Keratinocyte (primary cell): ENCODE data around the gene PAFAH1B2. TPM values are rescaled to one million over a fixed set of nuclear protein-coding genes. Genes with fewer than 3 reads are reported as not detected.

Experiments
- DNase-seq: peaks from one replicate; pipeline ENCODE4 v3.0.0-alpha.2; 2011; ENCODE audit warnings: low read depth, missing footprints, low spot score
- FAIRE-seq: peaks from 2 replicates; lab custom pipeline; 2011; peaks lifted over from hg19 to GRCh38; lab: Jason Lieb, UNC
- H2AFZ ChIP-seq: 2 replicates; pipeline ENCODE4 v1.6.0; 2012; ENCODE audit warnings: low read length, control low read depth, inconsistent platforms; ENCODE audit not compliant: control insufficient read depth
- H3K27ac ChIP-seq: 2 replicates; pipeline ENCODE4 v1.5.1; 2011; ENCODE audit warnings: low read length; ENCODE audit not compliant: control insufficient read depth, insufficient read depth
- H3K27me3 ChIP-seq: 3 replicates; pipeline ENCODE4 v1.6.0; 2011; ENCODE audit warnings: low read length; ENCODE audit not compliant: control insufficient read depth, insufficient read depth; ENCODE audit errors: extremely low read depth
- H3K36me3 ChIP-seq, 2 experiments: 2 replicates in 1 of 2; 3 replicates in 1 of 2; pipeline ENCODE4 v1.5.1; 2011; ENCODE audit warnings: low read length in 2 of 2, mild to moderate bottlenecking in 1 of 2; ENCODE audit not compliant: control insufficient read depth in 2 of 2, insufficient read depth in 2 of 2; ENCODE audit errors: extremely low read depth in 1 of 2
- H3K4me1 ChIP-seq: 3 replicates; pipeline ENCODE4 v1.5.1; 2011; ENCODE audit warnings: low read length; ENCODE audit not compliant: control insufficient read depth, insufficient read depth; ENCODE audit errors: extremely low read depth
- H3K4me2 ChIP-seq: 3 replicates; pipeline ENCODE4 v1.6.0; 2011; ENCODE audit warnings: low read depth, low read length; ENCODE audit not compliant: control insufficient read depth, insufficient read depth; ENCODE audit errors: extremely low read depth
- H3K4me3 ChIP-seq, 3 experiments: fragments of 200-600 bp in 1 of 3; sonication (generic) in 1 of 3; 2 replicates in 2 of 3; 3 replicates in 1 of 3; pipeline ENCODE4 v1.5.1; 2011 to 2016; ENCODE audit warnings: low read length in 3 of 3, mild to moderate bottlenecking in 3 of 3, control low read depth in 2 of 3, inconsistent platforms in 1 of 3, low read depth in 1 of 3, mixed read lengths in 1 of 3, mixed run types in 1 of 3, moderate library complexity in 1 of 3; ENCODE audit not compliant: control insufficient read depth in 2 of 3, insufficient read depth in 2 of 3; ENCODE audit errors: extremely low read depth in 1 of 3
- H3K79me2 ChIP-seq: 2 replicates; pipeline ENCODE4 v1.6.0; 2012; ENCODE audit warnings: low read length; ENCODE audit not compliant: control insufficient read depth, insufficient read depth
- H3K9ac ChIP-seq: 3 replicates; pipeline ENCODE4 v1.6.0; 2011; ENCODE audit warnings: low read length; ENCODE audit not compliant: control insufficient read depth, insufficient read depth; ENCODE audit errors: extremely low read depth
- H3K9me1 ChIP-seq: 3 replicates; pipeline ENCODE4 v1.6.0; 2011; ENCODE audit warnings: low read length; ENCODE audit not compliant: control insufficient read depth, insufficient read depth; ENCODE audit errors: extremely low read depth
- H3K9me3 ChIP-seq: 2 replicates; pipeline ENCODE4 v1.5.1; 2012; ENCODE audit warnings: low read depth, low read length; ENCODE audit not compliant: control insufficient read depth
- H4K20me1 ChIP-seq: 3 replicates; pipeline ENCODE4 v1.6.0; 2011; ENCODE audit warnings: low read length; ENCODE audit not compliant: control insufficient read depth, insufficient read depth; ENCODE audit errors: extremely low read depth
- EZH2 ChIP-seq: IDR thresholded peaks from one replicate; pipeline ENCODE4 v1.6.1; 2012; ENCODE audit warnings: inconsistent platforms, mild to moderate bottlenecking, low read length, moderate library complexity
- dilution Hi-C: fragments of 300-500 bp; cut with MboI; formaldehyde crosslinking; loops from one replicate; pipeline ENCODE4 v1.7.0; 2020; ENCODE audit warnings: low sequenced_read_pairs; ENCODE audit not compliant: extremely low pct_ligation_motif_present
- polyA plus RNA-seq, 5 experiments: library from polyadenylated mRNA; depleted of rRNA in 3 of 5; stranded (reverse) in 3 of 5; stranded (forward) in 1 of 5; unstranded in 1 of 5; fragments of >200 nt; gene quantifications; 1 replicate in 1 of 5; 2 replicates in 3 of 5; 3 replicates in 1 of 5; pipeline versions ENCODE4 v1.2.1 to v1.2.3, GENCODE V29; 2011 to 2012; ENCODE audit warnings: missing spikeins in 2 of 5, low read depth in 1 of 5, low replicate concordance in 1 of 5
- TF ChIP-seq, protein P1 (sequence below), 3 experiments: IDR thresholded peaks in 1 of 3; conservative IDR thresholded peaks in 1 of 3; optimal IDR thresholded peaks in 1 of 3; 2 replicates in 2 of 3; 3 replicates in 1 of 3; pipeline versions ENCODE3 to v1.5.1; 2011; ENCODE audit warnings: low read length in 3 of 3, mild to moderate bottlenecking in 3 of 3, moderate library complexity in 2 of 3, control low read depth in 1 of 3, inconsistent platforms in 1 of 3; ENCODE audit not compliant: insufficient read depth in 2 of 3; ENCODE audit errors: extremely low read depth in 1 of 3

Gene PAFAH1B2
- polyA plus RNA-seq, 1 donor (not counting 4 experiments of a cell fraction or from before 2014, with no cell fraction given): 76.4 TPM

DNA sequence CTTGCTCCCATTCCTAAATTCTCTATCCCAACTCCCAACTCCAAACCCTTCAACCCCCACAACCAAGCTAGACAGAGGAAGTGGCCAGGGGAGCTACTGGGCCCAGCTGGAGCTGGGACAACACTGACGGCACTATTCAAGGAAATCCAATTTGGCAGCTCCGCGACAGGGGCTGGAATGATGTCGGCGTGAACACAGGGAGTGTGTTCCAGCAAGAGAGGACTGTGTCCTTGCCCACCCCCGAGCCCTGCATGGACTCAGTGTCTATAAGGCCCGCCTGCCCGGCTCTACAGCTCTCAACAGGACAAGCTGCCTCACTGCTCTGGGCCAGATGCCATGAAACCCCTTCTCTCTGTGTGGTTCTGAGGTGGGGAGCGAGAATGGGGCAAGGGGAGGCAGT, 76.5 kb downstream of the PAFAH1B2 start:
- peaks cover 39 to 60% of the 10 kb centered on the region in 2 experiments for H3K36me3 ChIP-seq
- H3K4me2 ChIP-seq: no peak overlapping the region
- peaks cover 2% of the 10 kb centered on the region for H3K9me1 ChIP-seq
- TF ChIP-seq, protein P1, sequence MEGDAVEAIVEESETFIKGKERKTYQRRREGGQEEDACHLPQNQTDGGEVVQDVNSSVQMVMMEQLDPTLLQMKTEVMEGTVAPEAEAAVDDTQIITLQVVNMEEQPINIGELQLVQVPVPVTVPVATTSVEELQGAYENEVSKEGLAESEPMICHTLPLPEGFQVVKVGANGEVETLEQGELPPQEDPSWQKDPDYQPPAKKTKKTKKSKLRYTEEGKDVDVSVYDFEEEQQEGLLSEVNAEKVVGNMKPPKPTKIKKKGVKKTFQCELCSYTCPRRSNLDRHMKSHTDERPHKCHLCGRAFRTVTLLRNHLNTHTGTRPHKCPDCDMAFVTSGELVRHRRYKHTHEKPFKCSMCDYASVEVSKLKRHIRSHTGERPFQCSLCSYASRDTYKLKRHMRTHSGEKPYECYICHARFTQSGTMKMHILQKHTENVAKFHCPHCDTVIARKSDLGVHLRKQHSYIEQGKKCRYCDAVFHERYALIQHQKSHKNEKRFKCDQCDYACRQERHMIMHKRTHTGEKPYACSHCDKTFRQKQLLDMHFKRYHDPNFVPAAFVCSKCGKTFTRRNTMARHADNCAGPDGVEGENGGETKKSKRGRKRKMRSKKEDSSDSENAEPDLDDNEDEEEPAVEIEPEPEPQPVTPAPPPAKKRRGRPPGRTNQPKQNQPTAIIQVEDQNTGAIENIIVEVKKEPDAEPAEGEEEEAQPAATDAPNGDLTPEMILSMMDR (optimal IDR thresholded peaks at IDR 0.05 in 1 of 3, IDR thresholded peaks at IDR 0.05 in 1 of 3, conservative IDR thresholded peaks at IDR 0.05 in 1 of 3; ENCODE audit: extremely low read depth in 1 of 3, insufficient read depth in 2 of 3, low read length in 3 of 3): no peak
- TF ChIP-seq EZH2: no peak
- H3K9me3 ChIP-seq: no peaks in the 10 kb centered on the region
- no peaks in the 10 kb centered on the region for H3K79me2 ChIP-seq
- H4K20me1 ChIP-seq: no peaks in the 10 kb centered on the region
- H3K27me3 ChIP-seq: no peaks in the 10 kb centered on the region
- FAIRE-seq (no peak), DNase-seq (no peak)
- dilution Hi-C loops: no loop called here
- no peak overlapping the region for H3K9ac ChIP-seq
- H3K27ac ChIP-seq: no peak overlapping the region
- H3K4me1 ChIP-seq: no peaks in the 10 kb centered on the region
- no peak overlapping the region for H3K4me3 ChIP-seq
- H2AFZ ChIP-seq: no peak overlapping the region

DNA sequence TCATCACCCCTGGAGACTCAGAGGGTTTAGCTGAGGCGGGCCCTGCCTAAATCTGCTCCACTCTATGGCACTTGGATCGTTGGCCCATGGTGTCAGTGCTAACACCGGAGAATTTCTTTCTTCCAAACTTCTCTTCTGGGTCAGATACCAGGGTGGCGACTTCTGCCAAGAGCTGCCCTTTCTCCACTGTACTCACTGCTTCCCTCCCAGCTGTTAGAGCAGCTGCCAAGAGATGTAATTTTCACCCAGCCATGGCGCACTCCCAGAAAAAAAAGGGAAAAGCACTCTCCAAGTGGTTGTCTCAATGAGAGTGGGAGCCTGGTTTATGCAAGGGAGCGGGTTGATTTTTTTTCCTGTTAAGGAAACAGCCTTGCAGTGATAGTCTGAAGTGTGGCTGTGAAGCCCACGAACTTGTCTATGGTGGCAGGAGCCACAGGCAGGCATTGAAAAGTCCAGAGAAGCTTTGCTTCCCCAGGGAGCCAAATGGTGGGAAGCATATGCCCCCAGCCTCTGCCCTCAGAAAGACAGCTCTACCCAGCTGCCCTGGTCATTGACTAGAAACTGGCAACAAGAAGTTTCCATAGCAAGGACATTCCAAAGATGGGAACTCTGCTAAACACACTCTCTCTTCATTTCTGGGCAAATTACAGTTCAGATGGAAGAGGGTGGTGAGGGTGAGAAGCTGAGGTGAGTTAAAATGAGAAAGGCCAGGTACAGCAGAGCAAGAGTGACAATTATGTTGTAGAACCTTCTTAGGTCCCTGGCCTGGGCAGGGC, 77.1 kb downstream of the PAFAH1B2 start:
- Histone ChIP-seq H4K20me1 (no peaks in the 10 kb centered on the region), H3K9ac (no peak overlapping the region), H2AFZ (no peak overlapping the region), H3K9me3 (no peaks in the 10 kb centered on the region), H3K4me2 (no peak overlapping the region), H3K9me1 (peaks cover 2% of the 10 kb centered on the region), H3K27ac (no peak overlapping the region), H3K4me1 (no peaks in the 10 kb centered on the region), H3K36me3 (peaks cover 44 to 57% of the 10 kb centered on the region in 2 experiments), H3K4me3 (no peak overlapping the region), H3K27me3 (no peaks in the 10 kb centered on the region), H3K79me2 (no peaks in the 10 kb centered on the region)
- no peak for TF ChIP-seq EZH2
- TF ChIP-seq, protein P1 (optimal IDR thresholded peaks at IDR 0.05 in 1 of 3, IDR thresholded peaks at IDR 0.05 in 1 of 3, conservative IDR thresholded peaks at IDR 0.05 in 1 of 3; ENCODE audit: extremely low read depth in 1 of 3, insufficient read depth in 2 of 3, low read length in 3 of 3): no peak
- dilution Hi-C loops: no loop called here
- DNase-seq (no peak), FAIRE-seq (no peak)
